SK-N-MC (cell line): ENCODE data around the gene INSRR.

Source experiments
- DNase-seq: peaks from one replicate; pipeline ENCODE4 v3.0.0-alpha.2; 2011; ENCODE audit warnings: low read depth, low spot score
- H3K27ac ChIP-seq: fragments of 200-600 bp; sonication (generic); 2 replicates; pipeline ENCODE4 v1.5.1; 2016; ENCODE audit warnings: mixed run types
- H3K36me3 ChIP-seq: fragments of 200-600 bp; sonication (generic); 2 replicates; pipeline ENCODE4 v1.6.1; 2017; ENCODE audit warnings: antibody characterized with exemption, low read length, mixed read lengths; ENCODE audit not compliant: insufficient read depth
- H3K4me3 ChIP-seq: fragments of 200-600 bp; sonication (generic); 2 replicates; pipeline ENCODE4 v1.5.1; 2016
- H3K9ac ChIP-seq: fragments of 200-600 bp; sonication (generic); 2 replicates; pipeline ENCODE4 v1.8.0; 2017; ENCODE audit warnings: mixed run types, mixed read lengths; ENCODE audit not compliant: insufficient read length
- H3K9me3 ChIP-seq: fragments of 200-600 bp; sonication (generic); 2 replicates; pipeline ENCODE4 v1.6.1; 2017; ENCODE audit warnings: low read depth, mild to moderate bottlenecking, antibody characterized with exemption, low read length, moderate library complexity, mixed read lengths
- EZH2 ChIP-seq: fragments of 200-600 bp; sonication (generic); IDR thresholded peaks from one replicate; pipeline ENCODE4 v1.6.1; 2017; ENCODE audit warnings: antibody characterized with exemption
- FOXP2 ChIP-seq: optimal IDR thresholded peaks from 2 replicates; pipeline ENCODE3; 2011; ENCODE audit warnings: mild to moderate bottlenecking, moderate library complexity; ENCODE audit not compliant: insufficient read depth; ENCODE audit errors: extremely low read length, control extremely low read depth
- POLR2AphosphoS5 ChIP-seq: IDR thresholded peaks from 2 replicates; pipeline ENCODE4 v1.6.1; 2012; ENCODE audit warnings: mild to moderate bottlenecking, low read depth, low read length, borderline replicate concordance

Gene INSRR

DNA sequence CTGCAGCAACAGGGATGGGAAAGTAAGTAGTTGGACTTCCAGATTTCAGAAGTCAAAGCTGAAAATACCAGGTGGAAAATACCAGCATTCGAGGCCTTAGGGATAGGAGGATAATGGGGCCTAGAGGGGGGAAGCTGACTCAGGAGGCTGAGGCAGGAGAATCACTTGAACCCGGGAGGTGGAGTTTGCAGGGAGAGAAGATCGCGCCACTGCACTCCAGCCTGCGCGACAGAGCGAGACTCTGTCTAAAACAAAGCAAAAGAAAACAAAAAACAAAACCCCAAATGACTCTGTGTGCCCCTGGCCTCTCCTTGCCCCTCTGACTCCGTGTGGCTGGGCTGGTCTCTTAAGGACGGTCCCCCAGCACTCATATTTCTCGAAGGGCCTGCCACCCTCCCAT is 45.6 kb downstream of the INSRR start:
- Histone ChIP-seq H3K27ac (no peak overlapping the region), H3K9ac (no peak overlapping the region), H3K36me3 (no peaks in the 10 kb centered on the region), H3K9me3 (no peaks in the 10 kb centered on the region), H3K4me3 (peak overlapping the region; percentile 23)
- TF ChIP-seq POLR2AphosphoS5 (no peak), FOXP2 (no peak), EZH2 (no peak)
- DNase-seq: no peak

DNA sequence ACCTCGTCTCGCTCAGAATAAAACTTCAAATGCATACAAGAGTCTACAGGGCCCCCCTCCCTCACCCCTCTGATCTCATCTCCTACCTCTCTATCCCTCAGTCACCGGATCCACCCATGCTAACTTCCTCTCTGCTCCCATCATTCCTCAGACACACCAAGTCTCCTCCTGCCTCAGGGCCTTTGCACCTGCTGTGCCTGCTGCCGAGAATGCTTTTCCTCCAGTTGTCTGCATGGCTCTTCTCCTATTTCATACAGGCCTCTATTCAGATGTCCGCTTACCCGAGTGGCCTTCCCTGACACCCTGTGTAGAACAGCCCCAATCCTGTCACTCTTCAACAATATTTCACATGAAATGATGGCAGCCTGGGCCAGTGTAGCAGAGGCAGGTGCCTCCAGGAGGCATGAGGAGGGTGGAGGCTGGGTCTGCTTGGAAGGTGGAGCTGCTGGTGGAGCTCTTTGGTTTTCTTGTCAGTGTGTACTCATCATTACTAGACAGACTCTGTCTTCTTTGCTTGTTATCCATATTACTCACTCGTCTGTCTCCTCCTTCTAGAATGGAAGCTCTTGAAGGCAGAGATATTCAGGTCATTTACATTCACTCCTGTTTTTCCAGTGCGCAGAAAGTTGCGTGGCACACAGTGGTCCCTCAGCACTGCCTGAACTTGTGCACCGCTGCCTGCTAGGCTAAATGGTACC is 46.5 kb downstream of the INSRR start:
- Histone ChIP-seq H3K36me3 (no peaks in the 10 kb centered on the region), H3K9ac (no peak overlapping the region), H3K27ac (no peak overlapping the region), H3K9me3 (no peaks in the 10 kb centered on the region), H3K4me3 (no peak overlapping the region)
- TF ChIP-seq POLR2AphosphoS5 (no peak), FOXP2 (no peak), EZH2 (no peak)
- no peak for DNase-seq

DNA sequence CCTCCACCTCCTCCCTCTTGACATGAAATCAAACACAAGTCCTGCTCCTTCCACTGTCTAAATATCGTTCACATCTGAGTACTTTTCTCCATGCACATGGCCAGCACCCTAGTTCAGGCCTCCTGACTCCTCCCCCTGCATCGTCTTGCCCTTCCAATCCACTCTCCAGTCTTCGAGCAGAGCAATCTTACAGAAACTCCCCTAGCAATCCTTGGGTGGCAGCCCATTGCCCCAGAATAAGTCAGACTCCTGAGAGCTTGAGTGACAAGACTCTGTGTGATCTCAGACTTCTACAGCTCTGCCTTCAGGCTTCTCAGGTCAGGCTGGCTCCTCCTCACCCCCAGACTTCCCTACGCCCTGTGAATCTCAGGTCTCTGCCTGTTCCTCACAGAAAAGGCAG is 47.7 kb downstream of the INSRR start:
- DNase-seq: no peak
- Histone ChIP-seq H3K9ac (no peak overlapping the region), H3K36me3 (no peaks in the 10 kb centered on the region), H3K9me3 (no peaks in the 10 kb centered on the region), H3K4me3 (no peak overlapping the region), H3K27ac (no peak overlapping the region)
- TF ChIP-seq EZH2 (no peak), POLR2AphosphoS5 (no peak), FOXP2 (no peak)

DNA sequence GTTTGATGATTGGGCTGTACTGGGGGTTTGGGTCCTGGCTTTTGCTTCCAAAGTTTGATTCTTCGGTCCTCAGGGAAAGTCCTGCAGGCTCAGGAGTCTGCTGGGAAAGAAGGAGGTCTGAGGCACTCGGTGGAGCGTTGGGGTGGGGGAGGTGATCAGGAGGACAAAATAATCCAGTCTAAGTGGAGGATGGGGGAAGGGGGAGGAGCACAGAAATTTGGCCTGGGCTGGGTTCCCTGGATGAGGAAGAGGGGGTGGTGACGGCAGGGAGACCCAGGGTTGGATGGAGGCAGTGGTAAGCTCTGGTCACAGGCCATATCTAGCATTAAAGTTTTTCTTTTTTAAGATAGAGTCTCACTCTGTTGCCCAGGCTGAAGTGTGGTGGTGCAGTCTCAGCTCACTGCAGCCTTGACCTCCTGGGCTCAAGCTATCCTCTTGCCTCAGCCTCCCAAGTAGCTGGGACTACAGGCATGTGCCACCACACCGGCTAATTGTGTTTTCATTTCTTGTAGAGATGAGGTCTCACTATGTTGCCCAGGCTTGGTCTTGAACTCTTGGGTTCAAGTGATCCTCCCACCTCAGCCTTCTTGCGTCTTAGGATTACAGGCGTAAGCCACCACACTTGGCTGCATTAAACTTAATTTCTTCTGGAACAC is 49.1 kb downstream of the INSRR start:
- Histone ChIP-seq H3K36me3 (no peaks in the 10 kb centered on the region), H3K27ac (no peak overlapping the region)
- no peak for TF ChIP-seq EZH2
- no peak for TF ChIP-seq POLR2AphosphoS5
- no peak for TF ChIP-seq FOXP2

DNA sequence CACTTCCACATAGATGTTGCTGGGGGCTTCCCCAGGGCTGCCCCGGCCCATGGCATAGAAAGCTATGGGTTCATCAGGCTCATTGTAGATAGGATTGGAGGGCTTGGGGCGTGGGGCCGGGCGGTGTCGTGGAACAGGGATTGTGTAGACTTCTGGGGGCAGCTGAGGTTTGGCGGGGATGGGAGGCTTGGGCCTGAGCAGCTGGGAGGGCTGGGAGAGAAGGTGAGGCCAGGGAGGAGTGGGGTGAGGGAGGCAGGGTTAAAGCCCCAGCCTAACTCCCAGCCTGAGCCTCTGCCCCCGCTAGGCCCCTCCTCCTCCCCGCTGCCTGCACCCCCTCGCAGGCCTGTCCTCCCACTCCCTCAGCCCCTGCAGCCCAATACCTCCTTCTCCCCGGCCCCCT is 49.6 kb downstream of the INSRR start:
- no peak overlapping the region for H3K4me3 ChIP-seq
- no peaks in the 10 kb centered on the region for H3K36me3 ChIP-seq
- H3K9ac ChIP-seq: no peak overlapping the region
- DNase-seq: no peak
- TF ChIP-seq FOXP2: no peak
- TF ChIP-seq POLR2AphosphoS5: no peak
- no peak for TF ChIP-seq EZH2
- no peak overlapping the region for H3K27ac ChIP-seq
- H3K9me3 ChIP-seq: no peaks in the 10 kb centered on the region

More for the DNA sequence above, 49.1 kb downstream of the INSRR start:
- no peak overlapping the region for H3K4me3 ChIP-seq
- DNase-seq: no peak
- H3K9ac ChIP-seq: no peak overlapping the region
- no peaks in the 10 kb centered on the region for H3K9me3 ChIP-seq

- H3K36me3 ChIP-seq: no peaks in the 10 kb centered on the region
- H3K9ac ChIP-seq: no peak overlapping the region
- TF ChIP-seq POLR2AphosphoS5 (no peak), FOXP2 (no peak), EZH2 (no peak)
- no peak overlapping the region for H3K4me3 ChIP-seq
- no peaks in the 10 kb centered on the region for H3K9me3 ChIP-seq
- DNase-seq: no peak
- no peak overlapping the region for H3K27ac ChIP-seq
These were observed 50.5 kb downstream of the INSRR start for GRCh38 chr1:156808186-156809030.

DNA sequence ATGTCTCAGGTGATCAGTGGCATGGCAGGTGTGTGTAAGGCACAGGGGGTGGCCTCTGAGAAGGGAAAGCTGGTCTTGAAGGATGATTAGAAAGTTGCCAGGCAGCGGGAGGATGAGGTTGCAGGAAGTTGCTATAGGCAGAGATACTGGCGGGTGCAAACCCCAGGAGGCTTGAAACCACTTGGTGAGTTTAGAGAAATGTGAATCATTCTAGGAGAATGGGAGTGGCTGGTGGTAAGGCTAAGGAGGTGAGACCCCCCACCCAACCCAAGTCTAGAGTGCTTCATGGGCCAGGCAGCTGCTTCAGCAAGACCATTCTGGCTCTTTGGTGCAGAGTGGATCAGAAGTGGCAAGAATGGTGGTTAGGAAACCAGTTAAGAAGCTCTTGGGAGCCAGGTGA is 51.3 kb downstream of the INSRR start:
- DNase-seq: no peak
- TF ChIP-seq EZH2 (no peak), FOXP2 (no peak), POLR2AphosphoS5 (no peak)
- Histone ChIP-seq H3K4me3 (no peak overlapping the region), H3K9ac (no peak overlapping the region), H3K36me3 (no peaks in the 10 kb centered on the region), H3K27ac (no peak overlapping the region), H3K9me3 (no peaks in the 10 kb centered on the region)
